NK-92 (cell line): ENCODE results near the gene PUM2.

Experiments used
- DNase-seq: peaks from one replicate; lab custom pipeline; 2025; ENCODE audit not compliant: unreplicated experiment; lab: John Stamatoyannopoulos, UW

PUM2 gene

DNA sequence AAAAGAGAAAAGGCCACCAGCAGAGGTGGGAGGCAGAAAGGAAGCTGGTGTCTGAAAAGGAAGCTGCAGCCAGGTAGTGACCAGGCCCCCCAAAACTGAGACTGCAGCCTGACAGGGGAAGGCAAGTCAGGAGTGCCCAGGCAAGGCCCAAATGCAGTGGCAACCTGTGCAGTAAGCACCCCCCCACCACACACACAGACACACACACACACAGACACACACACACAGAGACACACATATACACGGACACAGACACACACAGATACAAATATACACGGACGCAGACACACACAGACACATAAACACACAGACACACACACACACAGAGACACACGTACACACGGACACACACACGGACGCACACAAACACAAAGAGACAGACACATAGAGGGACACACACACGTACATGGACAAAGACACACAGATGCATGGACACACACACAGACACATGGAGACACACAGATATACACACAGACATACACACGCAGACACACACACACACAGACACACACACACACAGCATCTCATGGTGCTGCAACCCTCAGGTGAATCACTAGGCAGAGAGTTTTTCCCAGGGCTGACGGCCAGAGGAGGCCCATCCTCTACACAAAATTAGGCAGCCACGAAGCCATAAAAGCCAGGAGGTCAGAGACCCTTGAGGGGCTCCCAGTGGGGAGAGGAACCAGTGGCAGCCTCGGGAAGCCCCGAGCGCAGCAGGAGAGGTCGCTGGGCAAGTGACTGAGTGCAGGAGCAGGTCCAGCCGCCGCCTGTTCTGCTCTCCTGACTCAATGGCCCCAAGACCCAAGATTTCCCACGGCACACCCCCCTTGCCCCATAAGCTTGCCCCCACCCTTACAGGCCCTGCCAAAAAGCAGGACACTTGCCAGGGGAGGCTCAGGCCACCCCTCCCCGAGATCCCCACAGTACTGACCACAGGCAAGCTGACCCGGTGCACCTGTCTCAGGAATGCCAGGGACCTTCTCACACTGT is 132.0 kb downstream of the PUM2 start:
- no peak for DNase-seq

GRCh38 chr2:20217041-20217970 is 133.3 kb downstream of the PUM2 start:
- DNase-seq = no peak

DNA sequence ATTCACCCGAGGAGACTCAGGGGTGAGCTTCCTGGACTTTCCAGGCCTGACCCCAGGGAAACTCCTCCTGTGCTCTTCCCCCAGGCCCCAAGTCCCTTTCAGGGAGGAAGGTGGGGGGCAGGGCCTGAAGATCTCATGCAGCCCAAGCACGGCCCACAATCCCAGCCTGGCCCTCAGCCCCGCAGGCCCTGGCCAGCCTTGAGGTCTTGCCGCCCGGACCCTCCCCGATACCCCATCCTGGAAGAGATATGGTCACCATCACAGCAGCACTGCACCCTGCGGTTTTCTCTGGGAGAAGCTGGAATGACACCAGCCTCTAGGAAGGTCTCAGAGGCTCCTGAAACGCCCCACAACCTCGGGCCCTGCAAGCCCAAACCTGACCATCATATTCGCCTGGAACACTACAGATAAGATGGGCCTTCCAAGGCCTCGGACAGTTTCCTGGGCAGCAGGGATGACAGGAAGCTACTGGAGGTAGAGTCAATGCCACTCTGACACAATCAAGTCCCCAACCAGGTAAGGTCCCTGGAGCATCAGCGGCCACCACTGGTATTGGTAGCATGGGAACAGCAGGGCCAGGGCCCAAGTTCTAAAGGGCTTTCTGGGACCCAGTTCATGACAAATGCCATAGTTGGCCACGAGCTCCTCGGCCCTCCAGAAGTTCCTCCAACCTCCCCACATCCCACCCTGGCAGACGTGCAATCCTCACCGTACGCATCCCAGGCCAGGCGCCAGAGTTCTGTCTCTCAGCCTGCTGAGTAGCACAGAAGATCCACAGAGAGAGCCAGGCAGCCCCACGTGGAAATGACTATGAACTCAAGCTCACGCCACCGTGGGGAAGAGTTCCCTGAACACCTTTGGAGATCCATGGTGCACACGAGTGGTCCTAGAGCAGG is 134.3 kb downstream of the PUM2 start:
- DNase-seq = no peak

DNA sequence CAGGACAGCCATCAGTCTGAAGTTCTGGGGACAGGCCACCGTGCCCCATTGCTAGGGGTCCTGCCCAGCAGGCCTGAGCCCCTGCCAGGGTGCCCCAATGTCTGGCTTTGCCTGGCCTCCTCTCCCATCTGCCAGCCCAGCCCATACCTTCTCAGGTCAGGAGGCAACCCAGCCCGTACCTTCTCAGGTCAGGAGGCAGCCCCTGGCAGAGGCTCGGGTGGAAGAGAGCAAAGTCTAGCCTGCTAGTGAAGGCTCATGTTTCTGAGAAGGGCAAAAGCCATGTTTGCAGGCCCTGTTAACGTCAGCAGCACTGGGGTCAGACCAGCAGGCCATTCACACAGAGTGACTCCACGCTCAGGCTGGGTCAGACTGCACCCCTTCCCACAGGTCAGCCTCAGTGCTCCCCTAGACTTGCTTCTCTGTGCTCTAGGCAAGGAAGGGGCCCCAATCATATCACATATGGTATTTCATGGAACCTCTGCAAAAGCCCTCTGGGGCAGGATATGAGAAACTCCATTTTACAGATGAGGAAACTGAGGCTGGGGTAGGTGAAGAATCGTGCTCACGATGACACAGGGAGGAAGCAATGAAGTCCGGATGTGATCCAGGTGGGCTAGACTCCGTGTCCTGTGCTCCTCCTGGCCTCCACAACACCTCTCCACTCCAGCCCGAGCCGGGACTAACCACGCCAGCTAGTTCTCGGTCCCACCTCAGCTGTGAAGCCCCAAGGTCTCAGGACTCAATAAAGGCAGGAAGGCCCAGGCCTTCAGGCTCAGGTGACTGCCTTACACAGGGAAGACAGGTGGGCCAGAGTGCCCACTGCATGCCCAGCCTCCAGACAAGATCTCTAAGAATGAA is 135.2 kb downstream of the PUM2 start:
- DNase-seq = no peak

GRCh38 chr2:20214566-20215182 is 136.0 kb downstream of the PUM2 start:
- DNase-seq = no peak

DNA sequence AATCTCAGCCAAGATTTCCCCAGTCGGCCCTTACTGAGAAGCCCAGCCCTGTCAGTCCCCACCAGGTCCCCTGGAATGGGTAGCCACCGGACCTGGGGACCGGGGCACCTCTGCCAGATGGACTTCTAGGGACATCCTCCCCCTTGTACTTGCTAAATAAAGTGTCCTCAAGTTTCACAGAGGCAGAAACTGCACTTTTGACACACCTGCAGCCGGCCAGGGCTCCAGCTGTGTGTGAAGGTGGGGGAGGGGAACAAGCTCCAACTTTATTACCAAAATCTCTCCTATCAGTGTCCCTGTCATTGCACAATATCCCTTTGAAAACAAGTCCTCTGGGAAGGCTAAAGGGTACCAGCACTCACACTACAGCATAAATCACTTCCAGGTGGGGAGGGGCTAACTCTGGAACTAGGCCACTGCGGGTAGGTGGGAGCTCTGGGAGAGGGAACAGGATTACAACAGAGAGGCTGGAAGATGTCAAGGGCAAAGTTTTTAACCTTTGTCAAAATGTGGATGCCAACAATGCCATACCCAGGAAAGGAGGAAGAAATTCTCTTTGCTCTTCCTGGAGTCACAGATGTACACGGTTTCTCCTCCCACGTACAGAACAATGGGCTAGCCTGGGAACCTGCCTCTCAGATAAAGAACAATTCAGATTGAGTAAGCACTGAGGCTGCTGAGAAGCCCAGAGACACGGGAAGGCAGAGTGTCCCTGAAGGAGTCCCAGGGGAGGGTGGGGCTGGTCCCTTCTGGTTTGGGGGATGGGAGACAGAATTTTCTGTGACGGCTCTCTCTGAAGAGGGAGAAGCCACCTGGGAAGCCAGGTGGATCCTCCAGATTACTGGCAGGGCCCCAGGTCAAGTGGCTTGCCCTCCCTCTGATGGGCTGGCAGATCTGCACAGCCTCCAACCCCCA is 136.7 kb downstream of the PUM2 start:
- DNase-seq = no peak

- no peak for DNase-seq
Measured at GRCh38 chr2:20212871-20213503, 137.7 kb downstream of the PUM2 start.

DNA sequence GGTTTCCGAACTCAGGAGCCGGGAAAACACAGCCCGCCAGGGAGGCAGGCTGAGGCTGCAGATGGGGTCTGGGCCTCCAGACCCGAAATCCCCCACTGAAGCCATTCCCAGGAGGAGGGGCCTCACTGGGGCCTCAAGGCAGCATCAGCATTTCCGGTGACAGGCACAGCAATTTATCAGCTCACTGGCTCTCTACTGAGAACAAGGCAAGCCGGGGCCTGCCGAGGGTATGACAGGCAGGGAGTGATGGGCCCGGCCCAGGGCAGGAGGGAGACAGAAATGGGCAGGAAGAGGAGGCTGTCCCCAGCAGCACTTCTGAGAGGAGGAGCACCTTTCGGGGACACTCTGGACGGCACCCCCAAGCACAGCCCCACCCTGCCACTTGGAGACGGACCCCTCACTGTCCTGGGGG is 138.2 kb downstream of the PUM2 start:
- DNase-seq = no peak

DNA sequence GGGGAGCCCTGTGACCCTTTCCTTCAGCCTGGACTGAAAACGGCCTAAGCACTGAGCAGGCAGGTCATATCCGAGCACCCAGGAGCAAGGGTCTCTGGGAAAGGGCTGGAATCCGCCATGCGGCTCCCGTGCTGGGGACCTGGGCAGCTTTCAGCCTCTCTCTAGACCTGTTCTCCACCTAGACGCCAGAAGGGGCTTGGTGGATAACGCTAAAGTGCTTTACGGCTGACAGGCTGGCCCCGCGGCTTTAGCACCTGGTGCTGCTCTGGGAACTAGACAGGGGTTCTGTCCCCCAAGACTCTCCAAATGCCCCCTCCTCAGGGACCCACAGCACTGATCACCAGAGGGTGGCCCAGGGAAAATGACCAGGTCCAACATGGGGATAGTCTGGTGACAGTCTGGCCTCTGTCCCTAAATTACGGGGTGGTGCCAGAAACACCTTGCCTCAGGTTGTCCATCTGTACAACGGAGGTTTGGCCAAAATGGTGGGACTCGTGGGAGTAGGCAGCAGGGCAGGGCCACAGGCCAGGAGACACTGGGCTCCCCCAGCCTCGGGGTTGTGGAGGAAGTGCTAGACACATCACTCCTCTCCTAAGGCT is 138.7 kb downstream of the PUM2 start:
- no peak for DNase-seq

GRCh38 chr2:20211420-20211819 is 139.2 kb downstream of the PUM2 start:
- no peak for DNase-seq

GRCh38 chr2:20210462-20210861 is 140.2 kb downstream of the PUM2 start:
- DNase-seq = no peak

- no peak for DNase-seq
Measured at GRCh38 chr2:20209373-20210109, 141.1 kb downstream of the PUM2 start.

DNA sequence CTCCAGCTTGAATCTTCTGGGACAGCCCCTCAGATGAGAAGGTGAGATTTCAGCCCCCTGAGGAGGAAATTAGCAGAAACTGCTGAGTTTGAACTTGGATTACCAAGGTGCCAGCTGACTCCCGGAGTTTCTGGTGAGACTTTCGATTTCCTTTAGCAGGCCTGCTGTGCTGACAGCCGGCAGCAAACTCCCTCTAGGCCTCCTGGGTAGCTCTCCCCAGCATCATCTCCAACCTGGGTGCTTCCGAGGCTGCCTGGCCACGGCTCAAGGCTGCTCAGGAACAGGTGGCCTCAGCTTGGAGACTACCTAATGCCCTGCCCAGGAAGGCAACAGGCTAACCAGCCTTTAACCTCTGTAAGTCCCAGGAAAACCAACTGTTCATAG is 142.2 kb downstream of the PUM2 start:
- DNase-seq = no peak

- DNase-seq = no peak
Measured at GRCh38 chr2:20207051-20207450, 143.6 kb downstream of the PUM2 start.

GRCh38 chr2:20205915-20206524 is 144.6 kb downstream of the PUM2 start:
- DNase-seq = no peak

GRCh38 chr2:20205069-20205468 is 145.6 kb downstream of the PUM2 start:
- no peak for DNase-seq
